Measurements from ENCODE around the gene LARP1.
"Not testable (repeated sequence)": the region's sequence is repeated elsewhere in the genome, so short reads cannot be mapped to it uniquely, and the experiment has no call there.

Gene LARP1

GRCh38 chr5:154755361-154756008 is at the start of gene LARP1:
LARP1 (plus strand) TSS chr5:154755377; CDS start chr5:154755758, 381 bp downstream.
- DNase-seq (ENCODE audit: low spot score) = peak; percentile 53

- DNase-seq (ENCODE audit: low spot score) = no peak
These were observed 48.8 kb upstream of the LARP1 start for GRCh38 chr5:154706416-154706815.

- DNase-seq (ENCODE audit: low spot score) = no peak
These were observed 47.5 kb upstream of the LARP1 start for GRCh38 chr5:154707641-154708040.

- DNase-seq (ENCODE audit: low spot score) = no peak
These were observed 47.0 kb upstream of the LARP1 start for GRCh38 chr5:154708207-154708606.

GRCh38 chr5:154708846-154709245 is 46.3 kb upstream of the LARP1 start:
- no peak for DNase-seq (ENCODE audit: low spot score)

- DNase-seq (ENCODE audit: low spot score) = no peak
These were observed 45.5 kb upstream of the LARP1 start for GRCh38 chr5:154709368-154710305.

- no peak for DNase-seq (ENCODE audit: low spot score)
These were observed 42.4 kb upstream of the LARP1 start for GRCh38 chr5:154712518-154713437.

GRCh38 chr5:154713615-154714125 is 41.5 kb upstream of the LARP1 start:
- DNase-seq (ENCODE audit: low spot score) = no peak

- DNase-seq (ENCODE audit: low spot score) = no peak
These were observed 40.8 kb upstream of the LARP1 start for GRCh38 chr5:154714266-154714986.

GRCh38 chr5:154721481-154722058 is 33.6 kb upstream of the LARP1 start:
- DNase-seq (ENCODE audit: low spot score) = no peak

- no peak for DNase-seq (ENCODE audit: low spot score)
These were observed 33.1 kb upstream of the LARP1 start for GRCh38 chr5:154722097-154722496.

GRCh38 chr5:154722936-154723335 is 32.2 kb upstream of the LARP1 start:
- DNase-seq (ENCODE audit: low spot score) = no peak

GRCh38 chr5:154723740-154724505 is 31.3 kb upstream of the LARP1 start:
- no peak for DNase-seq (ENCODE audit: low spot score)

- DNase-seq (ENCODE audit: low spot score) = no peak
These were observed 27.8 kb upstream of the LARP1 start for GRCh38 chr5:154727361-154727760.

- no peak for DNase-seq (ENCODE audit: low spot score)
These were observed 26.1 kb upstream of the LARP1 start for GRCh38 chr5:154728939-154729588.

GRCh38 chr5:154729613-154730012 is 25.6 kb upstream of the LARP1 start:
- no peak for DNase-seq (ENCODE audit: low spot score)

GRCh38 chr5:154730761-154731160 is 24.4 kb upstream of the LARP1 start:
- DNase-seq (ENCODE audit: low spot score) = not testable (repeated sequence)

GRCh38 chr5:154732212-154732611 is 23.0 kb upstream of the LARP1 start:
- DNase-seq (ENCODE audit: low spot score) = no peak

Measured in HuH-7.5 (cell line).